K562 (cell line): ENCODE measurements around the gene UPK2. TPM values are rescaled to one million over a fixed set of nuclear protein-coding genes. Genes with fewer than 3 reads are reported as not detected.

ENCODE experiments used
- ATAC-seq: fragments of 200-7000 bp; cut with Tn5 transposase; 3 replicates; pipeline ENCODE4 v1.9.1; 2020; ENCODE audit warnings: moderate library complexity
- BruUV-seq: library from RNA; stranded (reverse); fragments of 400-500 nt; replicated peaks from 2 replicates; lab custom pipeline; 2021; lab: Mats Ljungman, UMichigan
- CTCF ChIA-PET: fragments of 300-600 bp; formaldehyde crosslinking; extraction: SDS; loops from one replicate; lab custom pipeline; 2021; ENCODE audit warnings: low intra/inter-chr PET ratio; lab: Yijun Ruan, JAX
- POLR2A ChIA-PET: fragments of 300-600, 350-650 bp; sonication (Branson Sonifier 250); formaldehyde crosslinking; extraction: SDS; loops from one replicate; lab custom pipeline; 2021; ENCODE audit warnings: antibody characterized with exemption, inconsistent platforms; lab: Yijun Ruan, JAX
- DNase-seq, 4 experiments: peaks; one replicate each; pipeline versions ENCODE4 v3.0.0 to v3.0.0-alpha.2; 2011 to 2018; ENCODE audit warnings: low spot score in 3 of 4, mixed read lengths in 3 of 4; ENCODE audit errors: extremely low read depth in 1 of 4
- FAIRE-seq: peaks from 2 replicates; lab custom pipeline; 2011; peaks lifted over from hg19 to GRCh38; lab: Jason Lieb, UNC
- H2AFZ ChIP-seq: 2 replicates; pipeline ENCODE4 v1.6.0; 2011; ENCODE audit warnings: low read depth, low read length, control low read depth, inconsistent platforms
- H3K27ac ChIP-seq: fragments of 200-600 bp; 3 replicates; pipeline ENCODE4 v1.8.0; 2011; ENCODE audit warnings: low read depth, mild to moderate bottlenecking, control low read depth, inconsistent platforms, low read length, moderate library complexity, mixed read lengths; ENCODE audit errors: extremely low read depth
- H3K27me3 ChIP-seq, 2 experiments: fragments of 300-600 bp in 1 of 2; 2 replicates in 1 of 2; 3 replicates in 1 of 2; pipeline versions ENCODE4 v1.6.0 to v1.8.0; 2011; ENCODE audit warnings: inconsistent platforms in 2 of 2, low read length in 2 of 2, mild to moderate bottlenecking in 1 of 2, mixed read lengths in 1 of 2, moderate library complexity in 1 of 2; ENCODE audit not compliant: control insufficient read depth in 2 of 2, insufficient read depth in 2 of 2
- H3K36me3 ChIP-seq: fragments of 300-600 bp; 3 replicates; pipeline ENCODE4 v1.8.0; 2011; ENCODE audit warnings: mild to moderate bottlenecking, low read length, inconsistent platforms; ENCODE audit not compliant: control insufficient read depth, insufficient read depth
- H3K4me1 ChIP-seq, 2 experiments: fragments of 200-600 bp in 1 of 2; replicated peaks in 1 of 2; 2 replicates in 1 of 2; 3 replicates in 1 of 2; pipeline versions ENCODE4 v1.5.1 to v1.8.0; 2011; ENCODE audit warnings: inconsistent platforms in 2 of 2, low read length in 2 of 2, mild to moderate bottlenecking in 1 of 2, mixed read lengths in 1 of 2, moderate library complexity in 1 of 2; ENCODE audit not compliant: control insufficient read depth in 2 of 2, insufficient read depth in 2 of 2
- H3K4me2 ChIP-seq: 2 replicates; pipeline ENCODE4 v1.6.1; 2011; ENCODE audit warnings: low read length, control low read depth, inconsistent platforms, mixed read lengths; ENCODE audit not compliant: insufficient read depth
- H3K4me3 ChIP-seq: fragments of 200-600 bp; sonication (generic), shearing (Covaris generic); 2 replicates; pipeline ENCODE4 v1.5.1; 2016; ENCODE audit warnings: control low read depth, inconsistent platforms
- H3K79me2 ChIP-seq: fragments of 200-600 bp; 3 replicates; pipeline ENCODE4 v1.8.0; 2011; ENCODE audit warnings: low read length, inconsistent platforms; ENCODE audit not compliant: control insufficient read depth, insufficient read depth
- H3K9ac ChIP-seq, 2 experiments: 2 replicates each; pipeline versions ENCODE4 v1.6.0 to v1.6.1; 2011; ENCODE audit warnings: low read depth in 2 of 2, low read length in 2 of 2, control low read depth in 1 of 2, inconsistent platforms in 1 of 2, mild to moderate bottlenecking in 1 of 2, mixed read lengths in 1 of 2; ENCODE audit not compliant: insufficient read depth in 1 of 2
- H3K9me1 ChIP-seq: one replicate; pipeline ENCODE4 v1.6.0; 2011; ENCODE audit warnings: inconsistent platforms, mild to moderate bottlenecking, low read length, moderate library complexity; ENCODE audit not compliant: control insufficient read depth, insufficient read depth
- H3K9me3 ChIP-seq: replicated peaks from 2 replicates; pipeline ENCODE4 v1.5.1; 2011; ENCODE audit warnings: low read depth, low read length, inconsistent platforms; ENCODE audit not compliant: control insufficient read depth, insufficient read depth
- H4K20me1 ChIP-seq: replicated peaks from 2 replicates; pipeline ENCODE4 v1.6.1; 2011; ENCODE audit warnings: low read length, inconsistent platforms, mixed read lengths; ENCODE audit not compliant: control insufficient read depth, insufficient read depth
- CBX2 ChIP-seq: fragments of 200-600 bp; sonication (generic); IDR thresholded peaks from one replicate; pipeline ENCODE4 v1.6.1; 2012; ENCODE audit warnings: mild to moderate bottlenecking, low read length, inconsistent platforms; ENCODE audit not compliant: insufficient read depth, poor library complexity, severe bottlenecking
- HMG20B ChIP-seq: fragments of 250-450 bp; sonication (Bioruptor Pico); IDR thresholded peaks from 2 replicates; pipeline ENCODE4 v1.5.0; 2021; ENCODE audit warnings: mild to moderate bottlenecking
- KDM1A ChIP-seq, 2 experiments: fragments of 450-650 bp; IDR thresholded peaks; 2 replicates each; pipeline ENCODE4 v1.6.1; 2016; ENCODE audit warnings: mild to moderate bottlenecking in 2 of 2
- MEF2A ChIP-seq: IDR thresholded peaks from 2 replicates; pipeline ENCODE4 v1.6.1; 2011; ENCODE audit warnings: low read depth, mild to moderate bottlenecking, low read length, moderate library complexity; ENCODE audit not compliant: control insufficient read depth
- MEF2D ChIP-seq: conservative IDR thresholded peaks from 2 replicates; pipeline ENCODE4 v1.6.1; 2016; ENCODE audit warnings: low read depth, missing genetic modification characterization, missing compliant biosample characterization
- MYNN ChIP-seq, 2 experiments: sonication (generic); formaldehyde crosslinking in 1 of 2; IDR thresholded peaks; 2 replicates each; pipeline versions ENCODE4 v1.5.0 to v1.6.1; 2016 to 2020; ENCODE audit warnings: antibody characterized with exemption in 1 of 2, missing genetic modification reagents in 1 of 2
- NCOA2 ChIP-seq, 2 experiments: fragments of 450-650 bp; IDR thresholded peaks; 2 replicates each; pipeline ENCODE4 v1.6.1; 2018; ENCODE audit warnings: mild to moderate bottlenecking in 2 of 2, moderate library complexity in 1 of 2; ENCODE audit not compliant: partially characterized antibody in 2 of 2
- NRF1 ChIP-seq, 2 experiments: fragments of 450-650 bp; IDR thresholded peaks in 1 of 2; conservative IDR thresholded peaks in 1 of 2; 2 replicates each; pipeline ENCODE4 v1.6.1; 2014; ENCODE audit warnings: mild to moderate bottlenecking in 2 of 2
- PHF21A ChIP-seq: fragments of 450-650 bp; IDR thresholded peaks from 2 replicates; pipeline ENCODE4 v1.6.1; 2017; ENCODE audit warnings: low read depth, borderline replicate concordance
- PPARD ChIP-seq: fragments of 250-450 bp; sonication (Bioruptor Pico); IDR thresholded peaks from 2 replicates; pipeline ENCODE4 v1.8.0; 2022; ENCODE audit warnings: inconsistent platforms, mild to moderate bottlenecking, moderate library complexity
- PURB ChIP-seq: sonication (generic); formaldehyde crosslinking; IDR thresholded peaks from 2 replicates; pipeline ENCODE4 v1.9.0; 2021; ENCODE audit warnings: low read depth, mild to moderate bottlenecking, missing genetic modification reagents
- TFAP4 ChIP-seq: sonication (generic); formaldehyde crosslinking; IDR thresholded peaks from 2 replicates; pipeline ENCODE4 v1.8.0; 2022; ENCODE audit warnings: missing genetic modification reagents, mild to moderate bottlenecking, moderate library complexity, borderline replicate concordance
- ZFP91 ChIP-seq: sonication (generic); formaldehyde crosslinking; IDR thresholded peaks from 2 replicates; pipeline ENCODE4 v1.8.0; 2022; ENCODE audit warnings: mild to moderate bottlenecking, missing genetic modification reagents
- ZNF124 ChIP-seq: sonication (generic); formaldehyde crosslinking; IDR thresholded peaks from 2 replicates; pipeline ENCODE4 v1.8.1; 2022; ENCODE audit warnings: missing genetic modification reagents
- ZNF3 ChIP-seq: fragments of 250-450 bp; sonication (Bioruptor Pico); IDR thresholded peaks from 2 replicates; pipeline ENCODE4 v1.5.0; 2021; ENCODE audit warnings: mild to moderate bottlenecking, moderate library complexity
- WGBS: fragments of 100-300 bp; shearing (Covaris generic); methylation state at CpG from one replicate; pipeline ENCODE4 v1.1.6; 2016; ENCODE audit warnings: low coverage, mixed read lengths; ENCODE audit not compliant: insufficient coverage; ENCODE audit errors: missing lambda C conversion rate; 5-methylcytosine and 5-hydroxymethylcytosine counted together
- in situ Hi-C: fragments of 300-500 bp; cut with MboI; formaldehyde crosslinking; loops from 4 replicates; pipeline ENCODE4 v1.15.0; 2018; ENCODE audit warnings: inconsistent platforms, mixed read lengths
- intact Hi-C: fragments of 100-400 bp; cut with micrococcal nuclease; formaldehyde crosslinking; loops from 2 replicates; pipeline ENCODE4 v1.14.2; 2022
- polyA plus RNA-seq, 8 experiments: library from polyadenylated mRNA; depleted of rRNA in 4 of 8; stranded (reverse) in 5 of 8; unstranded in 3 of 8; fragments of >200 nt; fragmentation: Nextera tagmentation in 2 of 8; fragmentation: Illumina TruSeq in 1 of 8; extraction: Ambion mirVana in 2 of 8; extraction: Trizol in 1 of 8; gene quantifications; 2 replicates each; pipeline versions ENCODE4 v1.2.1 to v1.2.3, GENCODE V29; 2011 to 2014; ENCODE audit warnings: inconsistent platforms in 1 of 8, missing spikeins in 1 of 8
- total RNA-seq, 7 experiments: library from RNA; depleted of rRNA in 6 of 7; stranded (reverse); fragments of >200 nt in 6 of 7; fragmentation: Illumina TruSeq in 2 of 7; extraction: Trizol in 2 of 7; gene quantifications; 2 replicates each; pipeline versions ENCODE4 v1.2.1 to v1.2.3, GENCODE V29; 2011 to 2021; ENCODE audit warnings: low replicate concordance in 1 of 7
- TF ChIP-seq, protein P1 (sequence below): fragments of 200-800 bp; sonication (Bioruptor generic); IDR thresholded peaks from 2 replicates; pipeline ENCODE4 v1.6.1; 2017; ENCODE audit warnings: missing genetic modification characterization, missing compliant biosample characterization

Gene UPK2
- total and polyA plus RNA-seq, 9 of the 15 experiments (the other 6 are each of a cell fraction or from before 2014, with no cell fraction given), result not detected

- CTCF ChIA-PET, result interaction anchor here (2.4 kb wide), 1 partner anchor 17 kb away, joined by 13 read pairs; the partner anchor contains the start of gene BCL9L
- DNase-seq (peak in 1 of 4 experiments; percentile 58), ATAC-seq (no peak), FAIRE-seq (peak; percentile 6)
- POLR2A ChIA-PET, result interaction anchor here (0.6 to 1.0 kb wide), 4 partner anchors 52 to 407 kb away, joined by 3 to 4 read pairs (median 3); no protein-coding TSS in a partner anchor
- H3K27ac ChIP-seq, result no peak overlapping the region
- WGBS, result 12% methylated on average over 11 of the region's 17 CpGs
- H3K36me3 ChIP-seq, result peaks cover 30% of the 10 kb centered on the region; the same call in 2 of the 3 replicates
- no peak overlapping the region for H3K4me3 ChIP-seq
- intact Hi-C loops (no loop called here), in situ Hi-C loops (no loop called here)
- no peaks in the 10 kb centered on the region; the same call in 1 of the 2 replicates for H3K9me3 ChIP-seq
- H3K4me1 ChIP-seq, result peaks cover 35 to 66% of the 10 kb centered on the region in 2 experiments
- no peak overlapping the region for H3K4me2 ChIP-seq
- no peak overlapping the region for H2AFZ ChIP-seq
- TF ChIP-seq TFAP4 (CRISPR knock-in tag) (no peak), MYNN (IDR thresholded peaks at IDR 0.05) (peak; percentile 69; the same call in 1 of the 2 replicates), MYNN (CRISPR knock-in tag; IDR thresholded peaks at IDR 0.05) (no peak), PHF21A (peak; percentile 78; the same call in 1 of the 2 replicates), ZFP91 (CRISPR knock-in tag) (peak; percentile 84), MEF2A (peak; percentile 85), NRF1 (conservative IDR thresholded peaks at IDR 0.05 in 1 of 2, IDR thresholded peaks at IDR 0.05 in 1 of 2) (0 out of 4 replicates have a peak, but pooled peaks of 1 of the 2 experiments have one; percentile 10), NCOA2 (IDR thresholded peaks at IDR 0.05; ENCODE audit: partially characterized antibody in 2 of 2) (no peak), HMG20B (CRISPR knock-in tag) (no peak), ZNF124 (CRISPR knock-in tag) (no peak), PURB (CRISPR knock-in tag) (no peak), CBX2 (no peak), KDM1A (IDR thresholded peaks at IDR 0.05) (peak; percentile 56 to 60; a peak in 2 of 4 replicates), PPARD (CRISPR knock-in tag) (no peak), ZNF3 (CRISPR knock-in tag) (no peak), MEF2D (tag) (peak; percentile 91)
- TF ChIP-seq, protein P1, sequence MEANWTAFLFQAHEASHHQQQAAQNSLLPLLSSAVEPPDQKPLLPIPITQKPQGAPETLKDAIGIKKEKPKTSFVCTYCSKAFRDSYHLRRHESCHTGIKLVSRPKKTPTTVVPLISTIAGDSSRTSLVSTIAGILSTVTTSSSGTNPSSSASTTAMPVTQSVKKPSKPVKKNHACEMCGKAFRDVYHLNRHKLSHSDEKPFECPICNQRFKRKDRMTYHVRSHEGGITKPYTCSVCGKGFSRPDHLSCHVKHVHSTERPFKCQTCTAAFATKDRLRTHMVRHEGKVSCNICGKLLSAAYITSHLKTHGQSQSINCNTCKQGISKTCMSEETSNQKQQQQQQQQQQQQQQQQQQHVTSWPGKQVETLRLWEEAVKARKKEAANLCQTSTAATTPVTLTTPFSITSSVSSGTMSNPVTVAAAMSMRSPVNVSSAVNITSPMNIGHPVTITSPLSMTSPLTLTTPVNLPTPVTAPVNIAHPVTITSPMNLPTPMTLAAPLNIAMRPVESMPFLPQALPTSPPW, result peak; percentile 84
- peak overlapping the region in 1 of 2 experiments; percentile 78; a peak in 1 of 4 replicates for H3K9ac ChIP-seq
- BruUV-seq, result no TSS peak
- H4K20me1 ChIP-seq, result no peaks in the 10 kb centered on the region
- peaks cover 32% of the 10 kb centered on the region for H3K79me2 ChIP-seq
- peaks cover 5% of the 10 kb centered on the region for H3K9me1 ChIP-seq
- no peaks in the 10 kb centered on the region; a peak in 1 of 5 replicates for H3K27me3 ChIP-seq
These were observed 47.0 kb upstream of the UPK2 start for GRCh38 chr11:118908901-118909618.
